A673 (cell line): Measurements from ENCODE around the gene PNMA3. TPM values are rescaled to one million over a fixed set of nuclear protein-coding genes. Genes with fewer than 3 reads are reported as not detected.

Experiments used
- BruUV-seq: library from RNA; stranded (reverse); fragments of 400-500 nt; replicated peaks from 2 replicates; lab custom pipeline; 2021; lab: Mats Ljungman, UMichigan
- CTCF ChIA-PET: fragments of 300-600 bp; sonication (Branson Sonifier 250); formaldehyde crosslinking; loops from one replicate; lab custom pipeline; 2022; ENCODE audit warnings: antibody characterized with exemption; lab: Charles Lee
- POLR2A ChIA-PET: fragments of 300-600 bp; sonication (Branson Sonifier 250); formaldehyde crosslinking; loops from one replicate; lab custom pipeline; 2022; ENCODE audit warnings: antibody characterized with exemption; ENCODE audit not compliant: low non-redundant PET; lab: Charles Lee
- DNase-seq: peaks from one replicate; pipeline ENCODE4 v3.0.0-alpha.2; 2015; ENCODE audit warnings: low spot score
- H3K27ac ChIP-seq: fragments of 200-600 bp; sonication (generic); 2 replicates; pipeline ENCODE4 v1.5.1; 2016; ENCODE audit warnings: mixed run types, low read depth, mild to moderate bottlenecking, mixed read lengths, antibody characterized with exemption, low read length; ENCODE audit not compliant: poor library complexity, severe bottlenecking
- H3K27me3 ChIP-seq: fragments of 200-600 bp; sonication (generic); replicated peaks from 2 replicates; pipeline ENCODE4 v1.6.1; 2017; ENCODE audit warnings: mixed run types, low read depth, mild to moderate bottlenecking, mixed read lengths, antibody characterized with exemption, low read length; ENCODE audit not compliant: insufficient read depth, poor library complexity
- H3K36me3 ChIP-seq: fragments of 200-600 bp; sonication (generic); 2 replicates; pipeline ENCODE4 v1.6.1; 2016; ENCODE audit warnings: mixed run types, mild to moderate bottlenecking, mixed read lengths, antibody characterized with exemption, low read length; ENCODE audit not compliant: insufficient read depth, poor library complexity, severe bottlenecking
- H3K4me1 ChIP-seq: fragments of 200-600 bp; sonication (generic); 2 replicates; pipeline ENCODE4 v1.6.1; 2017; ENCODE audit warnings: mixed run types, mild to moderate bottlenecking, mixed read lengths, antibody characterized with exemption, low read length; ENCODE audit not compliant: insufficient read depth, poor library complexity, severe bottlenecking
- H3K4me3 ChIP-seq: fragments of 200-600 bp; sonication (generic); 2 replicates; pipeline ENCODE4 v1.5.1; 2016; ENCODE audit warnings: low read depth, mixed run types, mild to moderate bottlenecking, mixed read lengths, low read length; ENCODE audit not compliant: poor library complexity, severe bottlenecking
- H3K9me3 ChIP-seq: fragments of 200-600 bp; sonication (generic); 2 replicates; pipeline ENCODE4 v1.6.1; 2016; ENCODE audit warnings: mixed run types, low read depth, mild to moderate bottlenecking, mixed read lengths, antibody characterized with exemption, low read length; ENCODE audit not compliant: poor library complexity, severe bottlenecking
- EZH2 ChIP-seq: fragments of 200-600 bp; sonication (generic); IDR thresholded peaks from 2 replicates; pipeline ENCODE4 v1.6.1; 2017; ENCODE audit warnings: borderline replicate concordance, low read depth, mild to moderate bottlenecking, mixed read lengths, antibody characterized with exemption, low read length; ENCODE audit not compliant: poor library complexity, severe bottlenecking
- intact Hi-C: fragments of 100-400 bp; cut with micrococcal nuclease; formaldehyde crosslinking; loops from one replicate; pipeline ENCODE4 v1.10.0; 2022; ENCODE audit not compliant: unreplicated experiment
- total RNA-seq: library from RNA; stranded (reverse); gene quantifications from 2 replicates; pipeline ENCODE4 v1.2.3, GENCODE V29; 2021
- TF ChIP-seq, protein P1 (sequence below): fragments of 300-800, 200-600 bp; sonication (generic); conservative IDR thresholded peaks from 2 replicates; pipeline ENCODE4 v1.5.1; 2017; ENCODE audit warnings: low read depth, mild to moderate bottlenecking, antibody characterized with exemption, low read length, moderate library complexity, mixed read lengths

The PNMA3 gene
- total RNA-seq, 1 experiment from 2014 or later, result 0.90 TPM

DNA sequence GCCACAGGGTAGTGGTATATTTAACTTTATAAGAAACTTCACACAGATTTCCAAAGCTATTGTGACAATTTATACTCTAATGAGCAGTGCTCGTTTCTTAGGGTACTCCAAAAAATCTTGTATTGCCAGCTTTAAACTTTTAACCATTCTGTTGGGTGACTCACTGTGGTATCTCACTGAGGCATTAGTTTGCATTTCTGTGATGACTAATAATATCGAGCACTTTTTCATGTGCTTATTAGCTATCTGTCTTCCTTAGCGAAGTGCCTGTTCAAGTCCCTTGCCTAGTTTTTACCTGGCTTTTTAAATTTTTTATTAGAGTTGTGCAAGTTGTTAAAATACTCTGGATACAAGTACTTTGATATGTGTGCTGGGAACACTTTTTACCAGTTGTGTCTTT, 5.5 kb downstream of the PNMA3 start:
- H3K36me3 ChIP-seq, result no peaks in the 10 kb centered on the region
- no peak overlapping the region for H3K27ac ChIP-seq
- intact Hi-C loops, result no loop called here
- H3K4me1 ChIP-seq, result peaks cover 7% of the 10 kb centered on the region
- POLR2A ChIA-PET, result no interaction called here
- no TSS peak for BruUV-seq
- H3K9me3 ChIP-seq, result no peaks in the 10 kb centered on the region
- H3K27me3 ChIP-seq, result no peaks in the 10 kb centered on the region
- no peak overlapping the region for H3K4me3 ChIP-seq
- no peak for DNase-seq
- CTCF ChIA-PET, result no interaction called here
- no peak for TF ChIP-seq EZH2
- TF ChIP-seq, protein P1, sequence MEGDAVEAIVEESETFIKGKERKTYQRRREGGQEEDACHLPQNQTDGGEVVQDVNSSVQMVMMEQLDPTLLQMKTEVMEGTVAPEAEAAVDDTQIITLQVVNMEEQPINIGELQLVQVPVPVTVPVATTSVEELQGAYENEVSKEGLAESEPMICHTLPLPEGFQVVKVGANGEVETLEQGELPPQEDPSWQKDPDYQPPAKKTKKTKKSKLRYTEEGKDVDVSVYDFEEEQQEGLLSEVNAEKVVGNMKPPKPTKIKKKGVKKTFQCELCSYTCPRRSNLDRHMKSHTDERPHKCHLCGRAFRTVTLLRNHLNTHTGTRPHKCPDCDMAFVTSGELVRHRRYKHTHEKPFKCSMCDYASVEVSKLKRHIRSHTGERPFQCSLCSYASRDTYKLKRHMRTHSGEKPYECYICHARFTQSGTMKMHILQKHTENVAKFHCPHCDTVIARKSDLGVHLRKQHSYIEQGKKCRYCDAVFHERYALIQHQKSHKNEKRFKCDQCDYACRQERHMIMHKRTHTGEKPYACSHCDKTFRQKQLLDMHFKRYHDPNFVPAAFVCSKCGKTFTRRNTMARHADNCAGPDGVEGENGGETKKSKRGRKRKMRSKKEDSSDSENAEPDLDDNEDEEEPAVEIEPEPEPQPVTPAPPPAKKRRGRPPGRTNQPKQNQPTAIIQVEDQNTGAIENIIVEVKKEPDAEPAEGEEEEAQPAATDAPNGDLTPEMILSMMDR, result no peak

DNA sequence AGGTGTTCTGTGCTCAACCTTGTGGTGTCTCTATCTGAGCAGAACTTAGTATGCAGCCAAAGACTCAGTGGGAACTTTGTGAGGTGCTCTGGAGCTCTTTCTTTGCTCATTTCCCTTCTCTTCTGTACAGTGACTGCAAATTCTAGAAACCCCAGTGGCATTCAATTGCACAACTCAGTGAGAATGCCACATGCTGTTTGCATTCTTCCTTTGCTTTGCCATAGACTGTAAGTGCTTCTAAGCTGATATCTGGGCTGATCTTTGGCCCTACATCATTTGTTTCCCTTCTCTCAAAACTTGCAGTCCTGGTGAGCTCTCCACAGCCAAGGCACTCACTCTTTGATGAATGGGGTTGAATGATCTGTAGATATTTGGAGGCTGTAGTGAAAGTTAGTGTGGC, 7.0 kb downstream of the PNMA3 start:
- no peak for DNase-seq
- Histone ChIP-seq H3K4me3 (no peak overlapping the region), H3K27ac (no peak overlapping the region), H3K27me3 (no peaks in the 10 kb centered on the region), H3K4me1 (no peaks in the 10 kb centered on the region), H3K36me3 (no peaks in the 10 kb centered on the region), H3K9me3 (no peaks in the 10 kb centered on the region)
- intact Hi-C loops, result no loop called here
- BruUV-seq, result no TSS peak
- POLR2A ChIA-PET, result no interaction called here
- no peak for TF ChIP-seq EZH2
- TF ChIP-seq, protein P1, result no peak
- CTCF ChIA-PET, result no interaction called here

DNA sequence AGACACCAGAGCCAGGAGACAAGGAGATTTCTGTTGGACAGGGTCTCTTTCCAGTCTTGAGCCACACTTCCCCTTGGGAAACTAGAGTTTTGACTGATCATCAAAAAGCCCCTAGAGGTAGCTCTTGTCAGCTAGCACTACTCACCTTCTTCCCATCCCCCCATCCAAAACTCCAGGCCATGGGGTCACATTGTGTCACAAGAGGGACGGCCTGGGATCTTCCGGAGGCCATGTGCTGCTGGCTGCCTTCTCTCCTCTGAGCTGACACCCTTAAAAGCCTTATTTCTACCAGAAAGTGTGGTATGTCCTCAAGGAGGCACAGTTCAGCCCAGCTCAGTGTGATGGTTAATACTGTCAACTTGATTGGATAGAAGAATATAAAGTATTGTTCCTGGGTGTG, 7.8 kb downstream of the PNMA3 start:
- H3K27ac ChIP-seq, result no peak overlapping the region
- intact Hi-C loops, result no loop called here
- no peak for DNase-seq
- H3K4me1 ChIP-seq, result no peaks in the 10 kb centered on the region
- no peak for TF ChIP-seq EZH2
- TF ChIP-seq, protein P1, result no peak
- no TSS peak for BruUV-seq
- no peaks in the 10 kb centered on the region for H3K27me3 ChIP-seq
- ChIA-PET POLR2A (no interaction called here), CTCF (interaction anchor here (0.5 kb wide), 1 partner anchor 881 kb away, joined by 8 read pairs; no protein-coding TSS in a partner anchor)
- no peak overlapping the region for H3K4me3 ChIP-seq
- no peaks in the 10 kb centered on the region for H3K36me3 ChIP-seq
- H3K9me3 ChIP-seq, result no peaks in the 10 kb centered on the region
